ENCODE data around the gene AURKA.

The AURKA gene

DNA sequence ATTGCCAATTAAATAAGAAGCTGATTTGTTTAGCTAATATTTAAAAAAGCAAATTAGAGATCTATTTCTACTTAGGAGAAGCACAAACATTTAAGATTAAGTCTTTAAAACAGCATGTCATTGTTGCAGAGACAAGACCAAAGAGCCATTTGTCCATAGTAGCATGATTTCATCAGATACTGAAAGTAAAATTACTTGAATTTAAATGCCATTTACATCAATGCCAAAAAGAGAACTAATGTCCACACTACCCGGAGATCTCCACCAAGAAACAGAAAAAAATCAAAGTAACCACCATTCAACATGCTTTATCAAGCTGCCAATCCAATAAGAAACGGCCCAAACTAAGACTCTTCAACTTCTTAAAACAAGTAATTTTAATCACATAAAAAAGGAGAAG lies 15.7 kb downstream of the AURKA start:
- ATAC-seq (ENCODE audit: insufficient read depth, low read depth) = no peak
- Histone ChIP-seq H3K9ac (ENCODE audit: low read depth, low read length) (no peak overlapping the region), H3K4me2 (ENCODE audit: insufficient read depth, low read length) (no peak overlapping the region), H3K4me3 (ENCODE audit: low read depth in 1 of 2, low read length in 2 of 2) (no peak overlapping the region), H3K27me3 (ENCODE audit: insufficient read depth, low read length, poor library complexity) (no peaks in the 10 kb centered on the region), H3K4me1 (ENCODE audit: insufficient read depth, low read length) (no peaks in the 10 kb centered on the region), H3K9me3 (ENCODE audit: insufficient read depth, low read length, severe bottlenecking) (no peaks in the 10 kb centered on the region), H3K36me3 (ENCODE audit: insufficient read depth, low read length) (peaks cover 95% of the 10 kb centered on the region), H3K79me2 (ENCODE audit: insufficient read depth, low read length) (peaks cover 86% of the 10 kb centered on the region), H2AFZ (ENCODE audit: low read depth, low read length) (no peak overlapping the region), H3K27ac (ENCODE audit: low read length) (no peak overlapping the region), H4K20me1 (ENCODE audit: insufficient read depth, low read length) (peaks cover 36% of the 10 kb centered on the region; the same call in 1 of the 2 replicates)
- no peak for TF ChIP-seq EZH2 (IDR thresholded peaks at IDR 0.05; ENCODE audit: borderline replicate concordance, low read depth, low read length, severe bottlenecking)
- TF ChIP-seq, protein P1, sequence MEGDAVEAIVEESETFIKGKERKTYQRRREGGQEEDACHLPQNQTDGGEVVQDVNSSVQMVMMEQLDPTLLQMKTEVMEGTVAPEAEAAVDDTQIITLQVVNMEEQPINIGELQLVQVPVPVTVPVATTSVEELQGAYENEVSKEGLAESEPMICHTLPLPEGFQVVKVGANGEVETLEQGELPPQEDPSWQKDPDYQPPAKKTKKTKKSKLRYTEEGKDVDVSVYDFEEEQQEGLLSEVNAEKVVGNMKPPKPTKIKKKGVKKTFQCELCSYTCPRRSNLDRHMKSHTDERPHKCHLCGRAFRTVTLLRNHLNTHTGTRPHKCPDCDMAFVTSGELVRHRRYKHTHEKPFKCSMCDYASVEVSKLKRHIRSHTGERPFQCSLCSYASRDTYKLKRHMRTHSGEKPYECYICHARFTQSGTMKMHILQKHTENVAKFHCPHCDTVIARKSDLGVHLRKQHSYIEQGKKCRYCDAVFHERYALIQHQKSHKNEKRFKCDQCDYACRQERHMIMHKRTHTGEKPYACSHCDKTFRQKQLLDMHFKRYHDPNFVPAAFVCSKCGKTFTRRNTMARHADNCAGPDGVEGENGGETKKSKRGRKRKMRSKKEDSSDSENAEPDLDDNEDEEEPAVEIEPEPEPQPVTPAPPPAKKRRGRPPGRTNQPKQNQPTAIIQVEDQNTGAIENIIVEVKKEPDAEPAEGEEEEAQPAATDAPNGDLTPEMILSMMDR (IDR thresholded peaks at IDR 0.05; ENCODE audit: borderline replicate concordance, extremely low read depth, low read length, poor library complexity, severe bottlenecking) = no peak
- no peak for DNase-seq

DNA sequence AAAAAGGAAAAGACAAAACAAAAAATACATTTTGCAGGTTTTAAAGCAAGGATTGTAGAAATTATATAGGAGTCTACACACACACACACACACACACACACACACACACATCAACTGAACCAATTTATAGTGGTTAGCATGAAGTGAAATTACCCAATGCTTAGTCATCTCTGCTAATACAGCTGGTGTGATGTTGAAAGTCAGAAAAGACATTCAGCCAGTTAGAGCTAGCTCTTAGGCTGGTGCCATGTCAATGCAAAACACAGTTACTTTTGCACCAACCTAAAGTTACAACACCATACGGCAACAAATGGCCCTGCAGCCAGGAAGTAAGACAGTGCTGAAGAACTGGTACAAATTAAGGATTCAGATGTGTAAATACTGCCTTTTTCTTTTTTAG lies 18.1 kb downstream of the AURKA start:
- H3K4me2 ChIP-seq (ENCODE audit: insufficient read depth, low read length) = no peak overlapping the region

GRCh38 chr20:56372850-56373249 lies 19.2 kb downstream of the AURKA start:
- Histone ChIP-seq H3K27me3 (ENCODE audit: insufficient read depth, low read length, poor library complexity) (no peaks in the 10 kb centered on the region), H3K4me3 (ENCODE audit: low read depth in 1 of 2, low read length in 2 of 2) (no peak overlapping the region), H3K9ac (ENCODE audit: low read depth, low read length) (no peak overlapping the region), H3K9me3 (ENCODE audit: insufficient read depth, low read length, severe bottlenecking) (no peaks in the 10 kb centered on the region), H3K79me2 (ENCODE audit: insufficient read depth, low read length) (peaks cover 57% of the 10 kb centered on the region), H3K4me1 (ENCODE audit: insufficient read depth, low read length) (no peaks in the 10 kb centered on the region), H3K36me3 (ENCODE audit: insufficient read depth, low read length) (peaks cover 97% of the 10 kb centered on the region), H3K4me2 (ENCODE audit: insufficient read depth, low read length) (no peak overlapping the region), H4K20me1 (ENCODE audit: insufficient read depth, low read length) (peaks cover 35% of the 10 kb centered on the region; the same call in 1 of the 2 replicates), H2AFZ (ENCODE audit: low read depth, low read length) (no peak overlapping the region), H3K27ac (ENCODE audit: low read length) (no peak overlapping the region)
- ATAC-seq (ENCODE audit: insufficient read depth, low read depth) (no peak), DNase-seq (no peak)
- no peak for TF ChIP-seq EZH2 (IDR thresholded peaks at IDR 0.05; ENCODE audit: borderline replicate concordance, low read depth, low read length, severe bottlenecking)

More for the DNA sequence above, 18.1 kb downstream of the AURKA start:
- Histone ChIP-seq H2AFZ (ENCODE audit: low read depth, low read length) (no peak overlapping the region), H3K27me3 (ENCODE audit: insufficient read depth, low read length, poor library complexity) (no peaks in the 10 kb centered on the region), H3K9ac (ENCODE audit: low read depth, low read length) (no peak overlapping the region), H3K27ac (ENCODE audit: low read length) (no peak overlapping the region), H4K20me1 (ENCODE audit: insufficient read depth, low read length) (peaks cover 38% of the 10 kb centered on the region; the same call in 1 of the 2 replicates), H3K36me3 (ENCODE audit: insufficient read depth, low read length) (peaks cover 100% of the 10 kb centered on the region), H3K79me2 (ENCODE audit: insufficient read depth, low read length) (peaks cover 68% of the 10 kb centered on the region), H3K9me3 (ENCODE audit: insufficient read depth, low read length, severe bottlenecking) (no peaks in the 10 kb centered on the region), H3K4me1 (ENCODE audit: insufficient read depth, low read length) (no peaks in the 10 kb centered on the region), H3K4me3 (ENCODE audit: low read depth in 1 of 2, low read length in 2 of 2) (no peak overlapping the region)
- ATAC-seq (ENCODE audit: insufficient read depth, low read depth) (no peak; the same call in 2 of the 3 replicates), DNase-seq (no peak)
- no peak for TF ChIP-seq EZH2 (IDR thresholded peaks at IDR 0.05; ENCODE audit: borderline replicate concordance, low read depth, low read length, severe bottlenecking)
- TF ChIP-seq, protein P1 (IDR thresholded peaks at IDR 0.05; ENCODE audit: borderline replicate concordance, extremely low read depth, low read length, poor library complexity, severe bottlenecking) = no peak

- no peak overlapping the region for H3K27ac ChIP-seq (ENCODE audit: low read length)
- H3K9me3 ChIP-seq (ENCODE audit: insufficient read depth, low read length, severe bottlenecking) = no peaks in the 10 kb centered on the region
- H4K20me1 ChIP-seq (ENCODE audit: insufficient read depth, low read length) = peaks cover 29% of the 10 kb centered on the region; the same call in 1 of the 2 replicates
- DNase-seq (no peak), ATAC-seq (ENCODE audit: insufficient read depth, low read depth) (no peak)
- no peaks in the 10 kb centered on the region for H3K27me3 ChIP-seq (ENCODE audit: insufficient read depth, low read length, poor library complexity)
- no peak for TF ChIP-seq EZH2 (IDR thresholded peaks at IDR 0.05; ENCODE audit: borderline replicate concordance, low read depth, low read length, severe bottlenecking)
- TF ChIP-seq, protein P1 (IDR thresholded peaks at IDR 0.05; ENCODE audit: borderline replicate concordance, extremely low read depth, low read length, poor library complexity, severe bottlenecking) = no peak
- H3K4me1 ChIP-seq (ENCODE audit: insufficient read depth, low read length) = no peaks in the 10 kb centered on the region
- H3K4me3 ChIP-seq (ENCODE audit: low read depth in 1 of 2, low read length in 2 of 2) = no peak overlapping the region
- peaks cover 50% of the 10 kb centered on the region for H3K79me2 ChIP-seq (ENCODE audit: insufficient read depth, low read length)
- H3K4me2 ChIP-seq (ENCODE audit: insufficient read depth, low read length) = no peak overlapping the region
- H3K36me3 ChIP-seq (ENCODE audit: insufficient read depth, low read length) = peaks cover 88% of the 10 kb centered on the region
- no peak overlapping the region for H3K9ac ChIP-seq (ENCODE audit: low read depth, low read length)
- no peak overlapping the region for H2AFZ ChIP-seq (ENCODE audit: low read depth, low read length)
Measured at GRCh38 chr20:56371977-56372376, 20.0 kb downstream of the AURKA start.

All from DND-41 (cell line).